ENCODE data around the gene RSPH9. TPM values are rescaled to one million over a fixed set of nuclear protein-coding genes. Genes with fewer than 3 reads are reported as not detected.

Gene RSPH9
- polyA plus RNA-seq, 3 donors = 0.05 to 0.52 (median 0.13) TPM

DNA sequence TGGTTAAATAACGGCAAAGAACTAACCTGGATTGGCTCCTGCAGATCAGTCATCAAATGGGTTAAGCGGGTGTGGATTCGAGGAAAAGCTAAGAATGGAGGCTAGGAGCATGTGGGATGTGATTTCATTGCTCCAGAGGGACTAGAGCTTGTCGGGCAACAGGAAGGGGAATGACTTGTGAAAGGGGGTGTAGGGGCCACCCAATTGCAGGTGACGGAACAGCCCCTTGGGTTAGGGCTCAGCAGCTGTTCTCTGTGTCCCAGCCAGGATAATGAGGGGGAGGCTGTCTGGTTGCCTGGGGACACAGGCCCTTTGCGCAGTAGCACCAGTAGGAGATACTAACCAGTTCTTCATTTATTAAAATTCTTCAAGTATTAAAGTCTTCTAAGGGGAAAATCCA lies 67.7 kb downstream of the RSPH9 start:
- no peak for DNase-seq
- H4K20me1 ChIP-seq (ENCODE audit: insufficient read depth, low read length) = no peaks in the 10 kb centered on the region
- Mint-ChIP-seq H3K36me3 (peaks cover 0 to 6% of the 10 kb centered on the region in 2 donors), H3K4me3 (no peak overlapping the region), H3K4me1 (peaks cover 28% of the 10 kb centered on the region), H3K27ac (peak overlapping the region in 1 of 7 donors; percentile 71), H3K9me3 (no peaks in the 10 kb centered on the region), H3K27me3 (ENCODE audit: low read depth in 3 of 3) (peaks cover 20 to 29% (median 22%) of the 10 kb centered on the region in 3 donors)
- peaks cover 16 to 24% of the 10 kb centered on the region in 2 donors for H3K4me1 ChIP-seq (ENCODE audit: control insufficient read depth in 1 of 2, insufficient read depth in 2 of 2, low read length in 2 of 2)
- no peaks in the 10 kb centered on the region for H3K79me2 ChIP-seq (ENCODE audit: insufficient read depth, low read length)
- WGBS (ENCODE audit: insufficient coverage) = 88% methylated on average over 4 of the region's 6 CpGs
- no peaks in the 10 kb centered on the region for H3K9me3 ChIP-seq (replicated peaks in 1 of 2; ENCODE audit: control insufficient read depth in 1 of 2, insufficient read depth in 1 of 2, low read length in 2 of 2)
- intact Hi-C loops (cut with micrococcal nuclease) = no loop called here
- H3K36me3 ChIP-seq (replicated peaks in 1 of 2; ENCODE audit: control insufficient read depth in 1 of 2, insufficient read depth in 2 of 2, low read length in 2 of 2) = no peaks in the 10 kb centered on the region
- H2AFZ ChIP-seq (ENCODE audit: insufficient read depth, low read depth, low read length, poor library complexity, severe bottlenecking) = no peak overlapping the region
- no peak overlapping the region for H3K4me2 ChIP-seq (replicated peaks; ENCODE audit: extremely low read depth, low read length, poor library complexity, severe bottlenecking)
- H3K4me3 ChIP-seq (replicated peaks in 1 of 3; ENCODE audit: low read depth in 2 of 3, low read length in 3 of 3) = no peak overlapping the region
- no peak overlapping the region for H3K9ac ChIP-seq (ENCODE audit: insufficient read depth, low read length, poor library complexity, severe bottlenecking)
- TF ChIP-seq, protein P1, sequence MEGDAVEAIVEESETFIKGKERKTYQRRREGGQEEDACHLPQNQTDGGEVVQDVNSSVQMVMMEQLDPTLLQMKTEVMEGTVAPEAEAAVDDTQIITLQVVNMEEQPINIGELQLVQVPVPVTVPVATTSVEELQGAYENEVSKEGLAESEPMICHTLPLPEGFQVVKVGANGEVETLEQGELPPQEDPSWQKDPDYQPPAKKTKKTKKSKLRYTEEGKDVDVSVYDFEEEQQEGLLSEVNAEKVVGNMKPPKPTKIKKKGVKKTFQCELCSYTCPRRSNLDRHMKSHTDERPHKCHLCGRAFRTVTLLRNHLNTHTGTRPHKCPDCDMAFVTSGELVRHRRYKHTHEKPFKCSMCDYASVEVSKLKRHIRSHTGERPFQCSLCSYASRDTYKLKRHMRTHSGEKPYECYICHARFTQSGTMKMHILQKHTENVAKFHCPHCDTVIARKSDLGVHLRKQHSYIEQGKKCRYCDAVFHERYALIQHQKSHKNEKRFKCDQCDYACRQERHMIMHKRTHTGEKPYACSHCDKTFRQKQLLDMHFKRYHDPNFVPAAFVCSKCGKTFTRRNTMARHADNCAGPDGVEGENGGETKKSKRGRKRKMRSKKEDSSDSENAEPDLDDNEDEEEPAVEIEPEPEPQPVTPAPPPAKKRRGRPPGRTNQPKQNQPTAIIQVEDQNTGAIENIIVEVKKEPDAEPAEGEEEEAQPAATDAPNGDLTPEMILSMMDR (IDR thresholded peaks at IDR 0.05) = no peak
- peaks cover 0 to 8% of the 10 kb centered on the region in 2 donors for H3K27me3 ChIP-seq (ENCODE audit: control insufficient read depth in 2 of 2, insufficient read depth in 2 of 2, low read length in 2 of 2)
- no peak overlapping the region for H3K27ac ChIP-seq (ENCODE audit: low read depth in 1 of 2, low read length in 2 of 2)

DNA sequence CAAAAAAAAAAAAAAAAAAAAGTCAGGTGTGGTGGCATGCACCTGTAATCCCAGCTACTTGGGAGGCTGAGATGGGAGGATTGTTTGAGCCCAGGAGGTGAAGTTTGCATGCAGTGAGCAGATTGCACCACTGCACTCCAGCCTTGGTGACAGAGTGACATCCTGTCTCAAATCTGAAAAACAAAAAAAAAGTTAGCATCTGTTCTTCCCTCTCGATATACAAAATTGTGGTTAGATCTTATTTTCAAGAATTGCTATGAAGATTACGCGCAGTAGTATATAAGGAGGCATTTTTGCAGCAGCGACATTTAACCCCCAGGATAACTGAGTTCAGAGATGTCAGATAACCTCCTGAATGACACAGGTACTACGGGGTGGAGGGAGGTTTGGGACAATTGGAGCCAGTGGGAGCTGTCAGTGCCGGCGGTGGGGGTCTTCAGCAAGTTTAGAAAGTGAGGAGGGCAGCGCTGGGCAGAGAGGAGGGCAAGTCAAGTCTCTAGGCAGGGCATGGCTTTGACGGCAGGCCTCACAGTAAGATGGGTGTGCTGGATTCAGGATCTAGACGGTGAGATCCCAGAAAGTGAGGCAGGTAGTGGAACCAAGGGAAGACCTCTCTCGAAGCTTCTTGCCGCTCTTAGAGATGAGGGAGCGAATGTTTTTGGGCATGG lies 68.9 kb downstream of the RSPH9 start:
- H3K27me3 ChIP-seq (ENCODE audit: control insufficient read depth in 2 of 2, insufficient read depth in 2 of 2, low read length in 2 of 2) = peaks cover 0 to 8% of the 10 kb centered on the region in 2 donors
- H4K20me1 ChIP-seq (ENCODE audit: insufficient read depth, low read length) = no peaks in the 10 kb centered on the region
- H3K36me3 Mint-ChIP-seq = peaks cover 0 to 6% of the 10 kb centered on the region in 2 donors
- no peaks in the 10 kb centered on the region for H3K36me3 ChIP-seq (replicated peaks in 1 of 2; ENCODE audit: control insufficient read depth in 1 of 2, insufficient read depth in 2 of 2, low read length in 2 of 2)
- TF ChIP-seq, protein P1 (IDR thresholded peaks at IDR 0.05) = no peak
- H3K79me2 ChIP-seq (ENCODE audit: insufficient read depth, low read length) = no peaks in the 10 kb centered on the region
- no peaks in the 10 kb centered on the region for H3K9me3 ChIP-seq (replicated peaks in 1 of 2; ENCODE audit: control insufficient read depth in 1 of 2, insufficient read depth in 1 of 2, low read length in 2 of 2)
- WGBS (ENCODE audit: insufficient coverage) = 98% methylated on average over 12 of the region's 13 CpGs
- peaks cover 20 to 29% (median 28%) of the 10 kb centered on the region in 3 donors for H3K27me3 Mint-ChIP-seq (ENCODE audit: low read depth in 3 of 3)
- peaks cover 22% of the 10 kb centered on the region for H3K4me1 Mint-ChIP-seq
- no peak overlapping the region for H3K4me2 ChIP-seq (replicated peaks; ENCODE audit: extremely low read depth, low read length, poor library complexity, severe bottlenecking)
- H2AFZ ChIP-seq (ENCODE audit: insufficient read depth, low read depth, low read length, poor library complexity, severe bottlenecking) = no peak overlapping the region
- peak overlapping the region in 1 of 7 donors; percentile 38 for H3K27ac Mint-ChIP-seq
- no peak for DNase-seq
- H3K9ac ChIP-seq (ENCODE audit: insufficient read depth, low read length, poor library complexity, severe bottlenecking) = no peak overlapping the region
- H3K27ac ChIP-seq (ENCODE audit: low read depth in 1 of 2, low read length in 2 of 2) = no peak overlapping the region
- H3K4me3 ChIP-seq (replicated peaks in 1 of 3; ENCODE audit: low read depth in 2 of 3, low read length in 3 of 3) = no peak overlapping the region
- intact Hi-C loops (cut with micrococcal nuclease) = no loop called here
- peaks cover 12 to 15% of the 10 kb centered on the region in 2 donors for H3K4me1 ChIP-seq (ENCODE audit: control insufficient read depth in 1 of 2, insufficient read depth in 2 of 2, low read length in 2 of 2)
- H3K4me3 Mint-ChIP-seq = peak overlapping the region in 1 of 2 donors; percentile 31
- no peaks in the 10 kb centered on the region for H3K9me3 Mint-ChIP-seq
